Right atrium auricular region (tissue), 2 donors: ENCODE measurements around the gene PGP. TPM values are rescaled to one million over a fixed set of nuclear protein-coding genes. Genes with fewer than 3 reads are reported as not detected.
A peak's percentile ranks its signal among the peaks of the same experiment; 100 is the strongest.

Source experiments
- DNase-seq: peaks from one replicate; pipeline ENCODE4 v3.0.0-alpha.2; 2019; ENCODE audit warnings: low spot score
- H3K27ac ChIP-seq, 2 donors: fragments of 200-600 bp; sonication (generic); 1 replicate in 1 of 2; 2 replicates in 1 of 2; pipeline ENCODE4 v1.5.1; 2016 to 2019
- H3K27me3 ChIP-seq, 2 donors: fragments of 200-600 bp; sonication (generic); one replicate each; pipeline versions ENCODE4 v1.5.1 to v1.6.0; 2017 to 2019
- H3K36me3 ChIP-seq: fragments of 200-600 bp; sonication (generic); one replicate; pipeline ENCODE4 v1.5.1; 2016
- H3K4me1 ChIP-seq, 2 donors: fragments of 200-600 bp; sonication (generic); one replicate each; pipeline versions ENCODE4 v1.5.1 to v1.6.0; 2017 to 2019
- H3K4me3 ChIP-seq, 2 donors: fragments of 200-600 bp; sonication (generic); 1 replicate in 1 of 2; 2 replicates in 1 of 2; pipeline ENCODE4 v1.5.1; 2017 to 2019; ENCODE audit warnings: mild to moderate bottlenecking in 1 of 2, moderate library complexity in 1 of 2
- H3K9me3 ChIP-seq, 2 donors: fragments of 200-600 bp; sonication (generic); one replicate each; pipeline ENCODE4 v1.5.1; 2019
- total RNA-seq, 2 donors: library from RNA; depleted of rRNA; stranded (reverse); fragments of >200 nt; gene quantifications; one replicate each; pipeline ENCODE4 v1.1.0, GENCODE V29; 2016
- TF ChIP-seq, protein P1 (sequence below), 2 donors: fragments of 200-600 bp; sonication (generic); IDR thresholded peaks; one replicate each; pipeline ENCODE4 v1.5.1; 2019; ENCODE audit warnings: antibody characterized with exemption in 2 of 2

PGP gene
- total RNA-seq, 2 donors from 2014 or later = 15.5 to 17.7 TPM

DNA sequence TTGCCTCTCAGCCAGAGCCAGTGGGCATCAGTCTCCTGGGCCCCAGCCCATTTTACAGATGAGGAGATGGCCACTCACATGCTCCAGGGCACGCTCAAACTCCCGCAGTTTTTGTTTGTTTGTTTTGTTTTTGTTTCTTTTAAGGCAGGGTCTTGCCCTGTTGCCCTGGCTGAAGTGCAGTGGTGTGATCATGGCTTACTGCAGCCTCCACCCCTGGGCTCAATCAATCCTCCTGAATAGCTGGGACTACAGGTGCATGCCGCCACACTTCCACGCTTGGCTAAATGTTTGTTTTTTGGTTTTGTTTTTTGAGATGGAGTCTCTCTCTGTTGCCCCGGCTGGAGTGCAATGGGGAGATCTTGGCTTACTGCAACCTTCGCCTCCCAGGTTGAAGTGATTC, 12.3 kb upstream of the PGP start:
- no peak for DNase-seq
- TF ChIP-seq, protein P1, sequence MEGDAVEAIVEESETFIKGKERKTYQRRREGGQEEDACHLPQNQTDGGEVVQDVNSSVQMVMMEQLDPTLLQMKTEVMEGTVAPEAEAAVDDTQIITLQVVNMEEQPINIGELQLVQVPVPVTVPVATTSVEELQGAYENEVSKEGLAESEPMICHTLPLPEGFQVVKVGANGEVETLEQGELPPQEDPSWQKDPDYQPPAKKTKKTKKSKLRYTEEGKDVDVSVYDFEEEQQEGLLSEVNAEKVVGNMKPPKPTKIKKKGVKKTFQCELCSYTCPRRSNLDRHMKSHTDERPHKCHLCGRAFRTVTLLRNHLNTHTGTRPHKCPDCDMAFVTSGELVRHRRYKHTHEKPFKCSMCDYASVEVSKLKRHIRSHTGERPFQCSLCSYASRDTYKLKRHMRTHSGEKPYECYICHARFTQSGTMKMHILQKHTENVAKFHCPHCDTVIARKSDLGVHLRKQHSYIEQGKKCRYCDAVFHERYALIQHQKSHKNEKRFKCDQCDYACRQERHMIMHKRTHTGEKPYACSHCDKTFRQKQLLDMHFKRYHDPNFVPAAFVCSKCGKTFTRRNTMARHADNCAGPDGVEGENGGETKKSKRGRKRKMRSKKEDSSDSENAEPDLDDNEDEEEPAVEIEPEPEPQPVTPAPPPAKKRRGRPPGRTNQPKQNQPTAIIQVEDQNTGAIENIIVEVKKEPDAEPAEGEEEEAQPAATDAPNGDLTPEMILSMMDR (IDR thresholded peaks at IDR 0.05) = no peak
- Histone ChIP-seq H3K27ac (no peak overlapping the region), H3K27me3 (no peaks in the 10 kb centered on the region), H3K4me3 (no peak overlapping the region), H3K4me1 (peaks cover 0 to 23% of the 10 kb centered on the region in 2 donors), H3K9me3 (no peaks in the 10 kb centered on the region), H3K36me3 (peaks cover 37% of the 10 kb centered on the region)

DNA sequence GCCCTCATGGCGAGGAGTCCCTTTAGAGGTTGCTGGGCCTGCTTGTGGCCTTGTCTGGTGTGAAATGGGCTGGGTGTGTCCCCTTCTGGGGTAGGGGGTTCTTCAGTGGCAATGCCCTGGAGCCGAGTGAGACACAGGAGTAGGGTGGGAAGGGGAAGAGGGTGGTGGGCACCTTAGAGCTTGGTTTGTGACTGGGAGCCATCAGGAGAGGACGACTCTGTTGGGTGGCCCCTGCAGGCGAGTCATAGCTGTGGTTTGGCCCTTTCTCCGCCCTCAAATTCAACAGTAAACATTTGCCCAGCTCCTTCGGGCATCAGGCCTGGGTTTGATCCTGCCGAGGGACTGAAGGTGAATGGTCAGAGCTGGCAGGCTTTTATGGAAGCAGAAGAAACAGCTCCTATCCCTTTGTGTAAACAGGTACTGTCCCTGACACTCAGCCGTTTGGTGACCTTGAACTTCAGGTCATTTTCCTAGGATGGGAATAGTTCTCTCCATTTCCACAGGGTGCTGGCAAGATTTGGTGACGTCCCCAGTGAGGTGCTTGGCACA, 11.7 kb upstream of the PGP start:
- H3K27ac ChIP-seq = no peak overlapping the region
- TF ChIP-seq, protein P1 (IDR thresholded peaks at IDR 0.05) = no peak

DNA sequence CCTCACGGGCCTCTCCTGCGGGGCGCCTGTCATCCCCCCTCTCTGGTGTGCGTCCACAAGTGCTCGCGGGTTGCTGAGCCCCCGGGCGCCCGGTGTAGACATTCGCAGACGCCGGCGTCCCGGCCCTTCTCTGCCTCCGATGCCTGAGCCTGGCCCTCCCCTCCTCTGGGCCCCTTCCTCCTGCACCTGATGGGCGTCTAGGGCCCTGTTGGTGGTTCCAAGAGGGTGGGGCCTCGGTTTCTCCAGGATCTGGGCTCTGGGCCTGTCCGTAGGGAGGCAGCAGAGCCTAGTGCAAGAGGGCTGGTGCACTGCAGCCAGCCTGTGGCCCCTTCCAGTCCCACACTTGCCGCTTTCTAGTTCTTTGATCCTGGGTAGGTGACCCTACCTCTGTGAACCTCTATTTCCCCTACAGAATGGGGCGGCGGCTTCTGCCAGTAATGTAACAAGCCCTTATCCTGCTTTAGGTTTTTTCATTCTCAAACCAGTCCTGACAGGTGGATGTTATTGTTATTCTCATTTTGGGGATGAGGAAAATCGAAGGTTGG, 9.4 kb upstream of the PGP start:
- Histone ChIP-seq H3K4me1 (peaks cover 0 to 23% of the 10 kb centered on the region in 2 donors), H3K36me3 (peaks cover 9% of the 10 kb centered on the region), H3K27me3 (no peaks in the 10 kb centered on the region), H3K4me3 (peak overlapping the region; percentile 89 to 95), H3K27ac (peak overlapping the region; percentile 88 to 91), H3K9me3 (no peaks in the 10 kb centered on the region)
- TF ChIP-seq, protein P1 (IDR thresholded peaks at IDR 0.05) = peak in 1 of 2 donors; percentile 27
- no peak for DNase-seq

More for the DNA sequence above, 11.7 kb upstream of the PGP start:
- peaks cover 31% of the 10 kb centered on the region for H3K36me3 ChIP-seq
- H3K9me3 ChIP-seq = no peaks in the 10 kb centered on the region
- H3K4me1 ChIP-seq = peaks cover 0 to 23% of the 10 kb centered on the region in 2 donors
- no peak for DNase-seq
- no peaks in the 10 kb centered on the region for H3K27me3 ChIP-seq
- no peak overlapping the region for H3K4me3 ChIP-seq

DNA sequence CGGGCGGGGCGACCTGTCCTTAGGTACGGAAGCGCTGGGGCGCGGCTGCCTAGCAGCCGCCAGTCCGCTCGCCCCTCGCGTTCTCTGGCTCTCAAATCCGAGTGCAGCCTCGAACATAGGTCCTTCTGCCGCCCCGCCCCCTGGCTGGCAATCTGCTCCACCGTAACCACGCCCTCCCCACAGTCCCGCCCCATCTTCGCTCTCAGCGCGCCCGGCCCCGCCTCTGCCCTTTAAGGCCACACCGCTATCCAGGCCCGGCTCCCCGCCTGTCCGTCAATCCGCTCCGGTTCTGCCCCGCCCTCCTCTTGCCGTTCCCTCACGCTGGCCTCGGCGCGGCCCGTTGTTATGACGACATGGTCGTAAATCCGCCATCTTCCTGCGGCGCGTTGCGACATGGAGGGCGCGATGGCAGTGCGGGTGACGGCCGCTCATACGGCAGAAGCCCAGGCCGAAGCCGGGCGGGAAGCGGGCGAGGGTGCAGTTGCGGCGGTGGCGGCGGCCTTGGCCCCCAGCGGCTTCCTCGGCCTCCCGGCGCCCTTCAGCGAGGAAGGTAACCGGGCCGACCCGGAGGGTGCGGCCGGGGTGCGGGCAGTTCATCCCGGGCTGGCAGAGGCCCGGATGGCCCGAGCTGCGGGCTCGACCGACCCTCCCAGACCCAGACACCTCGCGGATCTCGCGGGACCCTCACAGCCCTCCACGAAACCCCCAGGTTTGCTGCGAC, 8.7 kb upstream of the PGP start, which contains the start of gene E4F1:
Gene E4F1, plus strand, starts transcription at position 371 of the 721 bp plus-strand sequence. Its CDS starts 23 bp downstream, at position 394.
- Histone ChIP-seq H3K9me3 (no peaks in the 10 kb centered on the region), H3K4me1 (peaks cover 0 to 23% of the 10 kb centered on the region in 2 donors), H3K27me3 (no peaks in the 10 kb centered on the region), H3K27ac (peak within 1 kb of the TSS; percentile 88 to 91), H3K36me3 (peaks cover 3% of the 10 kb centered on the region), H3K4me3 (peak within 1 kb of the TSS; percentile 89 to 95)
- TF ChIP-seq, protein P1 (IDR thresholded peaks at IDR 0.05) = peak in 1 of 2 donors; percentile 18
- DNase-seq = peak; percentile 100

DNA sequence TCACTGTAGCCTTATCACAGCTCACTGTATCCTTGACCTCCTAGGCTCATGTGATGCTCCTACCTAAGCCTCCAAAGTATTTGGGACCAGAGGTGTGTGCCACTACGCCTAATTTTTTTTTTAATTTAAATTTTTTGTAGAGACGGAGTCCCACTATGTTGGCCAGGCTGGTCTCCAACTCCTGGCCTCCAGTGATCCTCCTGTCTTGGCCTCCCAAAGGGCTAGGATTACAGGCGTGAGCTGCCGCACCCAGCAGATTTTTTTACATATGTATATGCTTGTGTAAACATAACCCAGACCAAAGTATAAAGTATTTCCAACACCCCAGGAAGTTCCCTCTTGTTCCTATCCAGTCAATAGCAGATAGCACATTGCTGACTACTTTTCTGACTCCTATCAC, 1.7 kb upstream of the PGP start:
- no peaks in the 10 kb centered on the region for H3K36me3 ChIP-seq
- TF ChIP-seq, protein P1 (IDR thresholded peaks at IDR 0.05) = no peak
- no peak overlapping the region for H3K27ac ChIP-seq
- no peak overlapping the region for H3K4me3 ChIP-seq
- DNase-seq = no peak
- H3K27me3 ChIP-seq = no peaks in the 10 kb centered on the region
- H3K4me1 ChIP-seq = peaks cover 0 to 32% of the 10 kb centered on the region in 2 donors
- no peaks in the 10 kb centered on the region for H3K9me3 ChIP-seq
